ENCODE measurements around the gene MCC.

DNA sequence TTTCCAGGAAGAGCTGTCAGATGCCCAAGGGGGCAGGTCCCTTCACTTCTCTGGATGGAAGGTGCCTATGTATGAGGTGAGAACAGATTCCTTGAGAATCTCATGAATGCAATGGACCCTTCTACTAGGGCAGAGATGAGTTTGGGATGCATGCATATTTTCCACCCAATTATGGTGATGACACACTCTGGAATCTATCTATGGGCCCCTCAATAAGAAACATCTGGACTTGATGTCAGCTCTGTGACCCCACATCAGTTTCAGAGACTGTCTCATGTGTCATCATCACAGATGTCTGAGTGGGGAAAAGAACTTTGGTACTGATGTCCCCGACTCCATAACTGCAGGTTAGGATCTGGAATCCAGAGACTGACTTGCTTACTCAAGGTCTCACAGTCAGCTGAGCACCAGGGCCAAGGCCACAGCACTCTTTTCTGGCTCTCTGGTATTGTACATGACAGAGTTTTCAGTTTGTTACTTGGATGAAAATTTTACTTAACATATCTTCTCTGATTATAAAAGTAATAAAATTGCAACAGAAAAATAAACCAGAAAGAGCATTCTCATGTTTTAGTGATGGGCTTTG lies 334.6 kb downstream of the MCC start:
- TF ChIP-seq RAD21 (conservative IDR thresholded peaks at IDR 0.05 in 1 of 2, IDR thresholded peaks at IDR 0.05 in 1 of 2) (no peak), HOXA7 (CRISPR knock-in tag; IDR thresholded peaks at IDR 0.05) (no peak), POLR2A (IDR thresholded peaks at IDR 0.05; ENCODE audit: low read length) (no peak), KDM1A (IDR thresholded peaks at IDR 0.05; ENCODE audit: low read depth) (no peak), HDAC2 (IDR thresholded peaks at IDR 0.05) (no peak), EHMT2 (IDR thresholded peaks at IDR 0.05; ENCODE audit: low read depth) (no peak), USF2 (IDR thresholded peaks at IDR 0.05) (no peak), HOXB5 (CRISPR knock-in tag; IDR thresholded peaks at IDR 0.05) (no peak), EP300 (IDR thresholded peaks at IDR 0.05) (no peak), MAX (IDR thresholded peaks at IDR 0.05) (no peak), HOXB13 (CRISPR knock-in tag; IDR thresholded peaks at IDR 0.05; ENCODE audit: low read depth) (no peak), MYC (IDR thresholded peaks at IDR 0.05; ENCODE audit: borderline replicate concordance, low read length) (no peak), JUN (IDR thresholded peaks at IDR 0.05) (no peak)
- TF ChIP-seq, protein P1, sequence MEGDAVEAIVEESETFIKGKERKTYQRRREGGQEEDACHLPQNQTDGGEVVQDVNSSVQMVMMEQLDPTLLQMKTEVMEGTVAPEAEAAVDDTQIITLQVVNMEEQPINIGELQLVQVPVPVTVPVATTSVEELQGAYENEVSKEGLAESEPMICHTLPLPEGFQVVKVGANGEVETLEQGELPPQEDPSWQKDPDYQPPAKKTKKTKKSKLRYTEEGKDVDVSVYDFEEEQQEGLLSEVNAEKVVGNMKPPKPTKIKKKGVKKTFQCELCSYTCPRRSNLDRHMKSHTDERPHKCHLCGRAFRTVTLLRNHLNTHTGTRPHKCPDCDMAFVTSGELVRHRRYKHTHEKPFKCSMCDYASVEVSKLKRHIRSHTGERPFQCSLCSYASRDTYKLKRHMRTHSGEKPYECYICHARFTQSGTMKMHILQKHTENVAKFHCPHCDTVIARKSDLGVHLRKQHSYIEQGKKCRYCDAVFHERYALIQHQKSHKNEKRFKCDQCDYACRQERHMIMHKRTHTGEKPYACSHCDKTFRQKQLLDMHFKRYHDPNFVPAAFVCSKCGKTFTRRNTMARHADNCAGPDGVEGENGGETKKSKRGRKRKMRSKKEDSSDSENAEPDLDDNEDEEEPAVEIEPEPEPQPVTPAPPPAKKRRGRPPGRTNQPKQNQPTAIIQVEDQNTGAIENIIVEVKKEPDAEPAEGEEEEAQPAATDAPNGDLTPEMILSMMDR (IDR thresholded peaks at IDR 0.05) = no peak

Measured in A549 (cell line).